ENCODE measurements around the gene CLTC.

GRCh38 chr17:59620064-59620359, 317 bp downstream of the CLTC start:
- TF ChIP-seq CTCF (IDR thresholded peaks at IDR 0.05) (no peak), POLR2A (IDR thresholded peaks at IDR 0.05) (no peak)
